ENCODE results near the gene AFAP1. TPM values are rescaled to one million over a fixed set of nuclear protein-coding genes. Genes with fewer than 3 reads are reported as not detected.

The AFAP1 gene
- total RNA-seq, 1 experiment from 2014 or later = 23.6 TPM

GRCh38 chr4:7885216-7886006 is 54.2 kb downstream of the AFAP1 start (continued):
- TF ChIP-seq RORB (CRISPR knock-in tag; IDR thresholded peaks at IDR 0.05) = no peak
- TF ChIP-seq E2F4 (CRISPR knock-in tag; IDR thresholded peaks at IDR 0.05; ENCODE audit: borderline replicate concordance, low read depth) = no peak
- no peak for TF ChIP-seq ETV6 (CRISPR knock-in tag; IDR thresholded peaks at IDR 0.05)
- TF ChIP-seq PREB (CRISPR knock-in tag; IDR thresholded peaks at IDR 0.05; ENCODE audit: borderline replicate concordance) = no peak
- no peak for TF ChIP-seq ESRRA (CRISPR knock-in tag; IDR thresholded peaks at IDR 0.05; ENCODE audit: borderline replicate concordance)
- TF ChIP-seq TP53 (CRISPR knock-in tag; IDR thresholded peaks at IDR 0.05) = no peak
- no peak for TF ChIP-seq FOXP4 (CRISPR knock-in tag; IDR thresholded peaks at IDR 0.05)
- no peak for TF ChIP-seq ATF6 (CRISPR knock-in tag; IDR thresholded peaks at IDR 0.05)

- Mint-ChIP-seq H3K27ac (peak overlapping the region; percentile 71; the same call in 1 of the 2 replicates), H3K36me3 (no peaks in the 10 kb centered on the region), H3K9me3 (peaks cover 7% of the 10 kb centered on the region), H3K27me3 (ENCODE audit: low read depth) (no peaks in the 10 kb centered on the region), H3K4me3 (no peak overlapping the region), H3K4me1 (peaks cover 57% of the 10 kb centered on the region)
- DNase-seq (ENCODE audit: low spot score) (no peak), ATAC-seq (no peak)
- CTCF ChIA-PET = no interaction called here
- POLR2A ChIA-PET = no interaction called here
- TF ChIP-seq USF2 (CRISPR knock-in tag; IDR thresholded peaks at IDR 0.05) (no peak), ZSCAN18 (CRISPR knock-in tag; IDR thresholded peaks at IDR 0.05) (no peak), SMAD4 (CRISPR knock-in tag; IDR thresholded peaks at IDR 0.05) (no peak), IRF1 (CRISPR knock-in tag; IDR thresholded peaks at IDR 0.05) (no peak), TCF7 (CRISPR knock-in tag; IDR thresholded peaks at IDR 0.05; ENCODE audit: low read depth) (no peak), IRF2 (CRISPR knock-in tag; IDR thresholded peaks at IDR 0.05; ENCODE audit: borderline replicate concordance, low read depth) (no peak)
Measured at GRCh38 chr4:7880683-7881082, 59.0 kb downstream of the AFAP1 start.
